BLaER1 (cell line): Measurements from ENCODE around the gene ZNF800.

Experiments used
- H3K27ac ChIP-seq: shearing (Covaris generic); formaldehyde crosslinking; 2 replicates; pipeline ENCODE4 v1.8.1; 2022
- H3K27me3 ChIP-seq: shearing (Covaris generic); formaldehyde crosslinking; 2 replicates; pipeline ENCODE4 v1.8.1; 2022
- H3K36me3 ChIP-seq: shearing (Covaris generic); formaldehyde crosslinking; 2 replicates; pipeline ENCODE4 v1.8.1; 2022
- H3K4me1 ChIP-seq: shearing (Covaris generic); formaldehyde crosslinking; 2 replicates; pipeline ENCODE4 v1.8.1; 2022
- H3K4me2 ChIP-seq: shearing (Covaris generic); formaldehyde crosslinking; 2 replicates; pipeline ENCODE4 v1.8.1; 2022
- H3K4me3 ChIP-seq: shearing (Covaris generic); formaldehyde crosslinking; 2 replicates; pipeline ENCODE4 v1.8.1; 2022
- H3K9ac ChIP-seq: shearing (Covaris generic); formaldehyde crosslinking; 2 replicates; pipeline ENCODE4 v1.8.1; 2022
- H3K9me3 ChIP-seq: shearing (Covaris generic); formaldehyde crosslinking; 2 replicates; pipeline ENCODE4 v1.8.1; 2022
- H4K20me1 ChIP-seq: shearing (Covaris generic); formaldehyde crosslinking; 2 replicates; pipeline ENCODE4 v1.8.1; 2022
- Cebpa-rat ChIP-seq: shearing (Covaris generic); IDR thresholded peaks from 2 replicates; pipeline ENCODE4 v1.8.1; 2022

The ZNF800 gene

DNA sequence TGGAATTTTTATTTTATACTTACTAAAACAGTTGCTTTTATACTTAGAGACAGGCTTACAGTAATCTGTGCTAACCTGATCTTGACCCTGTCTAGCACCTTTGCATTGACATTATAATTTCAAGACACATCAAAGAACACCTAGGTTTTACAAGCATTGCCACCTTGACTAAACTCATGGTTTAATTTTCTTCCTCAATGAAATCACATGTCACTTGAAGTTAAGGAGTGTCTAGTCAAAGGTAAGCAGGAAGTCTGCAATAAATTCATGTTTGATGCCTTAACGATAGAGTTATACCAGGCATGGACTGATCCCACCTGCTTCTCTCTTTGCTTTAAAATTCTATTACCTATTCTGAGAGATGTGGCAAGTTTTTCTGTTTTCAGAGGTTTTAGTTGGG, 62.4 kb downstream of the ZNF800 start:
- no peak overlapping the region for H3K27ac ChIP-seq
- H3K27me3 ChIP-seq: no peaks in the 10 kb centered on the region
- H3K9ac ChIP-seq: no peak overlapping the region
- H3K4me3 ChIP-seq: no peak overlapping the region
- TF ChIP-seq Cebpa-rat: no peak
- H3K9me3 ChIP-seq: no peaks in the 10 kb centered on the region
- H3K4me2 ChIP-seq: no peak overlapping the region
- no peaks in the 10 kb centered on the region for H4K20me1 ChIP-seq
- no peaks in the 10 kb centered on the region for H3K4me1 ChIP-seq
- H3K36me3 ChIP-seq: no peaks in the 10 kb centered on the region

DNA sequence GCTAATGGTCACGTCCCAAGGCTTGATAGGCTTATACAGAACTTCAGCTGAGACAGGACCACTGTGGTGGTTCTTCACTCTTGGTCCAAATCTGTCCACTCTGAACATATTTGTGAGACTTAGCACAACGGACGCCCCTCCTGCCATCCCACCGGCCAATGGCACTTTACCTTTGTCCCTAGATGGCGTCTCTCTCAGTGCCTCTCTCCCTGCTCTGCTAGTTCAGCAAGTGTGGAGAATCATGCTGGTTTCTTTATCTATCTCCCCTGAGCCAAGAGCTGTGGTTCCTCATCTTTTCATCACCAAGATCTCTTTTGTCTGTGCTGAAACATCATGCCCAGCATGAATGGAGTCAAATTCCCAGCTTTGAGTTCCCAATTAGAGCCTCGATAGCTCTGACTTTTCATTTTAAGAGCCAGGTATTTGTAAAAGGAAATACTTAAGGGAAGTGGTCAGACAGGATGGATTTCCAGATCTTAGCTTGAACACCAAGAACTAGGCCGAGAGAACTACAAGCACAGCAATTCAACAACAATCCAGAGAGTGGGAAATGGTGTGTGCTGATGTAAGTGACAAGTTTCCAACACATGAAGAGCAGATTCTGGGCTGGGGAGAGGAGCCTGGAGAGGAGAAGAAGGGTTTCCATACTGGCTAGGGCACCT, 69.5 kb downstream of the ZNF800 start:
- no peak overlapping the region for H3K4me3 ChIP-seq
- no peak overlapping the region for H3K9ac ChIP-seq
- peaks cover 7% of the 10 kb centered on the region; the same call in 1 of the 2 replicates for H3K4me1 ChIP-seq
- no peaks in the 10 kb centered on the region for H3K36me3 ChIP-seq
- H3K4me2 ChIP-seq: no peak overlapping the region
- H3K27me3 ChIP-seq: no peaks in the 10 kb centered on the region
- no peak for TF ChIP-seq Cebpa-rat
- no peaks in the 10 kb centered on the region for H4K20me1 ChIP-seq
- no peaks in the 10 kb centered on the region for H3K9me3 ChIP-seq
- no peak overlapping the region for H3K27ac ChIP-seq

DNA sequence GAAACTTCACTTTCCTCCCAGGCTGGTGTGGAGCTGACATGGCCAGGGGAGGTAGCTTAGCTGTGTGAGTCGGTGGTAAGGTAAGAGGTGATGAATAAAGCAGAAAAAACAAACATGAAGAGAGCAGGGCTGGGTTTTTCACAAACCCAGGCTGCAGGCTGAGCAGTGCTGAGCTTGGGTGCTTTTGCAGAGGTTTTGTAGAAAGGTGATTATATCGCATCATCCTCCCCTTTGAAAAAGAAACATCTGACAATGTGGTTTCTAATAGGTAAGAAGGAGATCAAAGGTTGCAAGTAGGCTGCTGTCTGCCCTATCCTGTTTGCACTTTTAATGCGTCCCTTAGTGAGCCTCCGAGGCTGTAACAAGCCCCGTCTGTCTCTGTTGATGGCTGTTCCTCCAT, 70.2 kb downstream of the ZNF800 start:
- H3K4me1 ChIP-seq: peaks cover 7% of the 10 kb centered on the region; the same call in 1 of the 2 replicates
- no peak overlapping the region for H3K9ac ChIP-seq
- no peaks in the 10 kb centered on the region for H3K9me3 ChIP-seq
- H4K20me1 ChIP-seq: no peaks in the 10 kb centered on the region
- no peak overlapping the region for H3K4me3 ChIP-seq
- no peaks in the 10 kb centered on the region for H3K27me3 ChIP-seq
- H3K27ac ChIP-seq: no peak overlapping the region
- H3K4me2 ChIP-seq: no peak overlapping the region
- no peaks in the 10 kb centered on the region for H3K36me3 ChIP-seq
- no peak for TF ChIP-seq Cebpa-rat

DNA sequence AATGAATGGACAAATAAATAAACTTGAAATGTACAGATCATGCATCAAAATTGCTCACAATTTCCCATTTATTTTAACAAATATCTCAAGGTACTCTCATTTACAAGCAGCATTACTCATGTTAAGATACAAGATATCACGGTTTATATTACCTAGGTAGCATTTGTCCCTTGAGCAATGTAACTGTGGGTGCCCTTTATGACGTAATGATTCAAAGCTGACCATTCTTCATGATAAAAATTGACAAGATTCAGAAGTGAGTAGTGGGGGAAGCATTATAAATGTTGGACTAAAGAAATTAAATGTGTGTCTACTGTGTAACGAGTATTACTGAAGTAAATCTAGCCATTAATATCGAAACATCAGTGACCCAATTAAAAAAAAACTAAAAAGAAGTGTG, 71.5 kb downstream of the ZNF800 start:
- H3K36me3 ChIP-seq: no peaks in the 10 kb centered on the region
- no peak overlapping the region for H3K9ac ChIP-seq
- H3K4me1 ChIP-seq: peaks cover 7% of the 10 kb centered on the region; the same call in 1 of the 2 replicates
- H3K27ac ChIP-seq: no peak overlapping the region
- no peak for TF ChIP-seq Cebpa-rat
- H3K9me3 ChIP-seq: peaks cover 9% of the 10 kb centered on the region; the same call in 1 of the 2 replicates
- H3K4me2 ChIP-seq: no peak overlapping the region
- H3K4me3 ChIP-seq: no peak overlapping the region
- H3K27me3 ChIP-seq: no peaks in the 10 kb centered on the region
- no peaks in the 10 kb centered on the region for H4K20me1 ChIP-seq
